ENCODE data around the gene R3HCC1L. TPM values are rescaled to one million over a fixed set of nuclear protein-coding genes. Genes with fewer than 3 reads are reported as not detected.

R3HCC1L gene
- polyA plus RNA-seq, 4 donors: 9.2 to 22.8 (median 12.5) TPM

- WGBS, 3 donors: 79 to 89% (median 88%) methylated on average over 3 of the region's 3 CpGs
- FAIRE-seq (no peak), DNase-seq (no peak)
- Histone ChIP-seq H3K36me3 (ENCODE audit: control insufficient read depth in 3 of 3, insufficient read depth in 2 of 3, low read depth in 1 of 3, low read length in 3 of 3) (no peaks in the 10 kb centered on the region), H3K27me3 (ENCODE audit: control insufficient read depth in 3 of 3, insufficient read depth in 3 of 3, low read length in 3 of 3) (peaks cover 0 to 20% (median 2%) of the 10 kb centered on the region in 3 donors), H3K4me3 (ENCODE audit: low read depth in 1 of 3, low read length in 3 of 3) (no peak overlapping the region), H3K9me3 (ENCODE audit: control insufficient read depth in 2 of 2, insufficient read depth in 1 of 2, low read depth in 1 of 2, low read length in 1 of 2) (no peaks in the 10 kb centered on the region), H3K27ac (ENCODE audit: low read depth in 1 of 3, low read length in 2 of 3) (no peak overlapping the region), H3K4me1 (ENCODE audit: control insufficient read depth in 3 of 3, insufficient read depth in 2 of 3, low read depth in 1 of 3, low read length in 2 of 3) (no peaks in the 10 kb centered on the region)
Measured at GRCh38 chr10:98276311-98276710, 141.9 kb downstream of the R3HCC1L start.

GRCh38 chr10:98285416-98285815 is 151.0 kb downstream of the R3HCC1L start:
- no peaks in the 10 kb centered on the region for H3K36me3 ChIP-seq (ENCODE audit: control insufficient read depth in 3 of 3, insufficient read depth in 2 of 3, low read depth in 1 of 3, low read length in 3 of 3)
- no peaks in the 10 kb centered on the region for H3K9me3 ChIP-seq (ENCODE audit: control insufficient read depth in 2 of 2, insufficient read depth in 1 of 2, low read depth in 1 of 2, low read length in 1 of 2)
- FAIRE-seq (no peak), DNase-seq (no peak)
- no peak overlapping the region for H3K4me3 ChIP-seq (ENCODE audit: low read depth in 1 of 3, low read length in 3 of 3)
- H3K27me3 ChIP-seq (ENCODE audit: control insufficient read depth in 3 of 3, insufficient read depth in 3 of 3, low read length in 3 of 3): peaks cover 0 to 10% (median 3%) of the 10 kb centered on the region in 3 donors
- no peaks in the 10 kb centered on the region for H3K4me1 ChIP-seq (ENCODE audit: control insufficient read depth in 3 of 3, insufficient read depth in 2 of 3, low read depth in 1 of 3, low read length in 2 of 3)
- H3K27ac ChIP-seq (ENCODE audit: low read depth in 1 of 3, low read length in 2 of 3): no peak overlapping the region
- WGBS, 3 donors: 59 to 68% (median 66%) methylated on average over 2 of the region's 2 CpGs

DNA sequence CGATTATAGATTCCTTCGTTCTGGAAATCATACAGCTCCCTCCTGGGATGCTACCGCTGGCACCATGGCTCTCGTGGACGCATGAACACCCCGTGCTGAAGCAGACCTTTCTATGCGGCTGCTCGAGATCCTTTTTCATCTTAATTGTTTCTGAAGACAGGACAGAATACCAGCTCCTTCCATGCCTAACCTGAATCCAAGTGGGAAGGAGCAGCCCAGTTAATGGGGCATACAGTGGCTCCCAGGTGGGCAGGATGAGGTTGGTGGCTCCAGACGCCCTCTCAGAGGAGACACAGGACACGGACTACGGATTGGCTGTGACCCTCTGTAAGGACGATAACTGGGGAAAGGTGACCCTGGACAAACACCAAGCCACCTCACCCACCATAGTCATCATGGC is 152.0 kb downstream of the R3HCC1L start:
- DNase-seq: no peak
- no peak for FAIRE-seq
- Histone ChIP-seq H3K27ac (ENCODE audit: low read depth in 1 of 3, low read length in 2 of 3) (no peak overlapping the region), H3K4me1 (ENCODE audit: control insufficient read depth in 3 of 3, insufficient read depth in 2 of 3, low read depth in 1 of 3, low read length in 2 of 3) (no peaks in the 10 kb centered on the region), H3K9me3 (ENCODE audit: control insufficient read depth in 2 of 2, insufficient read depth in 1 of 2, low read depth in 1 of 2, low read length in 1 of 2) (no peaks in the 10 kb centered on the region), H3K4me3 (ENCODE audit: low read depth in 1 of 3, low read length in 3 of 3) (no peak overlapping the region), H3K36me3 (ENCODE audit: control insufficient read depth in 3 of 3, insufficient read depth in 2 of 3, low read depth in 1 of 3, low read length in 3 of 3) (no peaks in the 10 kb centered on the region), H3K27me3 (ENCODE audit: control insufficient read depth in 3 of 3, insufficient read depth in 3 of 3, low read length in 3 of 3) (peaks cover 0 to 10% (median 6%) of the 10 kb centered on the region in 3 donors)
- 88 to 93% (median 91%) methylated on average over 12 of the region's 12 CpGs for WGBS, 3 donors

DNA sequence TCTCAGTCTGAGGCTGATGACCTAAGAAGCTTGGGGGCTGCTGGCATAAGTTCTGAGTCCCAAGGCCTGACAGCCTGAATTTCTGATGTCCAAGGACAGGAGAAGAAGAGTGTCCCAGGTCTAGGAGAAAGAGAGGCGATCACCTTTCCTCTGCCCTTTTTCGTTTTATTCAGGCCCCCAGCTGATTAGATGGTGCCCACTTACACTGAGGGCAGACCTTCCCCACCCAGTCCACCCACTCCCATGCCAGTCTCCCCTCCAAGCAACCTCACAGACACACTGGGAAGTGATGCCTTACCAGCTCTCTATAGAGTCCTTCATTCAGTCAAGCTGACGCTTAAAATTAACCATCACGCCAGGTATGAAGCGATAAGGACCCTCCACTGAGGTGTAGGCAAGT is 152.9 kb downstream of the R3HCC1L start:
- Histone ChIP-seq H3K4me1 (ENCODE audit: control insufficient read depth in 3 of 3, insufficient read depth in 2 of 3, low read depth in 1 of 3, low read length in 2 of 3) (no peaks in the 10 kb centered on the region), H3K4me3 (ENCODE audit: low read depth in 1 of 3, low read length in 3 of 3) (no peak overlapping the region), H3K27me3 (ENCODE audit: control insufficient read depth in 3 of 3, insufficient read depth in 3 of 3, low read length in 3 of 3) (peaks cover 0 to 6% (median 5%) of the 10 kb centered on the region in 3 donors), H3K36me3 (ENCODE audit: control insufficient read depth in 3 of 3, insufficient read depth in 2 of 3, low read depth in 1 of 3, low read length in 3 of 3) (no peaks in the 10 kb centered on the region), H3K9me3 (ENCODE audit: control insufficient read depth in 2 of 2, insufficient read depth in 1 of 2, low read depth in 1 of 2, low read length in 1 of 2) (no peaks in the 10 kb centered on the region), H3K27ac (ENCODE audit: low read depth in 1 of 3, low read length in 2 of 3) (no peak overlapping the region)
- WGBS, 3 donors: 86 to 93% (median 92%) methylated on average over 5 of the region's 5 CpGs
- no peak for DNase-seq
- FAIRE-seq: no peak

- 62 to 74% (median 70%) methylated on average over 10 of the region's 10 CpGs for WGBS, 3 donors
- FAIRE-seq: no peak
- Histone ChIP-seq H3K27ac (ENCODE audit: low read depth in 1 of 3, low read length in 2 of 3) (no peak overlapping the region), H3K36me3 (ENCODE audit: control insufficient read depth in 3 of 3, insufficient read depth in 2 of 3, low read depth in 1 of 3, low read length in 3 of 3) (no peaks in the 10 kb centered on the region), H3K4me3 (ENCODE audit: low read depth in 1 of 3, low read length in 3 of 3) (no peak overlapping the region), H3K4me1 (ENCODE audit: control insufficient read depth in 3 of 3, insufficient read depth in 2 of 3, low read depth in 1 of 3, low read length in 2 of 3) (no peaks in the 10 kb centered on the region), H3K27me3 (ENCODE audit: control insufficient read depth in 3 of 3, insufficient read depth in 3 of 3, low read length in 3 of 3) (peaks cover 0 to 8% (median 3%) of the 10 kb centered on the region in 3 donors), H3K9me3 (ENCODE audit: control insufficient read depth in 2 of 2, insufficient read depth in 1 of 2, low read depth in 1 of 2, low read length in 1 of 2) (no peaks in the 10 kb centered on the region)
- DNase-seq: no peak
Measured at GRCh38 chr10:98289802-98290209, 155.3 kb downstream of the R3HCC1L start.

- Histone ChIP-seq H3K27me3 (ENCODE audit: control insufficient read depth in 3 of 3, insufficient read depth in 3 of 3, low read length in 3 of 3) (peaks cover 0 to 18% (median 3%) of the 10 kb centered on the region in 3 donors), H3K27ac (ENCODE audit: low read depth in 1 of 3, low read length in 2 of 3) (no peak overlapping the region), H3K9me3 (ENCODE audit: control insufficient read depth in 2 of 2, insufficient read depth in 1 of 2, low read depth in 1 of 2, low read length in 1 of 2) (no peaks in the 10 kb centered on the region), H3K36me3 (ENCODE audit: control insufficient read depth in 3 of 3, insufficient read depth in 2 of 3, low read depth in 1 of 3, low read length in 3 of 3) (no peaks in the 10 kb centered on the region), H3K4me1 (ENCODE audit: control insufficient read depth in 3 of 3, insufficient read depth in 2 of 3, low read depth in 1 of 3, low read length in 2 of 3) (no peaks in the 10 kb centered on the region), H3K4me3 (ENCODE audit: low read depth in 1 of 3, low read length in 3 of 3) (no peak overlapping the region)
- DNase-seq (no peak), FAIRE-seq (no peak)
- 48 to 68% (median 65%) methylated on average over 4 of the region's 4 CpGs for WGBS, 3 donors
Measured at GRCh38 chr10:98292971-98293370, 158.5 kb downstream of the R3HCC1L start.

- DNase-seq (no peak), FAIRE-seq (no peak)
- 46 to 54% (median 50%) methylated on average over 8 of the region's 8 CpGs for WGBS, 3 donors
- Histone ChIP-seq H3K4me1 (ENCODE audit: control insufficient read depth in 3 of 3, insufficient read depth in 2 of 3, low read depth in 1 of 3, low read length in 2 of 3) (no peaks in the 10 kb centered on the region), H3K4me3 (ENCODE audit: low read depth in 1 of 3, low read length in 3 of 3) (no peak overlapping the region), H3K27me3 (ENCODE audit: control insufficient read depth in 3 of 3, insufficient read depth in 3 of 3, low read length in 3 of 3) (peaks cover 0 to 22% (median 3%) of the 10 kb centered on the region in 3 donors), H3K9me3 (ENCODE audit: control insufficient read depth in 2 of 2, insufficient read depth in 1 of 2, low read depth in 1 of 2, low read length in 1 of 2) (no peaks in the 10 kb centered on the region), H3K36me3 (ENCODE audit: control insufficient read depth in 3 of 3, insufficient read depth in 2 of 3, low read depth in 1 of 3, low read length in 3 of 3) (no peaks in the 10 kb centered on the region), H3K27ac (ENCODE audit: low read depth in 1 of 3, low read length in 2 of 3) (no peak overlapping the region)
Measured at GRCh38 chr10:98293550-98294269, 159.3 kb downstream of the R3HCC1L start.

- Histone ChIP-seq H3K27me3 (ENCODE audit: control insufficient read depth in 3 of 3, insufficient read depth in 3 of 3, low read length in 3 of 3) (peaks cover 0 to 22% (median 3%) of the 10 kb centered on the region in 3 donors), H3K4me3 (ENCODE audit: low read depth in 1 of 3, low read length in 3 of 3) (no peak overlapping the region), H3K4me1 (ENCODE audit: control insufficient read depth in 3 of 3, insufficient read depth in 2 of 3, low read depth in 1 of 3, low read length in 2 of 3) (no peaks in the 10 kb centered on the region), H3K36me3 (ENCODE audit: control insufficient read depth in 3 of 3, insufficient read depth in 2 of 3, low read depth in 1 of 3, low read length in 3 of 3) (no peaks in the 10 kb centered on the region), H3K27ac (ENCODE audit: low read depth in 1 of 3, low read length in 2 of 3) (no peak overlapping the region), H3K9me3 (ENCODE audit: control insufficient read depth in 2 of 2, insufficient read depth in 1 of 2, low read depth in 1 of 2, low read length in 1 of 2) (no peaks in the 10 kb centered on the region)
- no peak for DNase-seq
- FAIRE-seq: no peak
- WGBS, 3 donors: 75 to 80% (median 77%) methylated on average over 3 of the region's 3 CpGs
Measured at GRCh38 chr10:98294270-98294627, 159.8 kb downstream of the R3HCC1L start.

Data from small intestine (tissue), 7 donors.